DMS79 treated with DMSO at 0.1 percent for 48 hours (cell line): ENCODE data around the gene PIP5K1C.
"Not testable (repeated sequence)": the region's sequence is repeated elsewhere in the genome, so short reads cannot be mapped to it uniquely, and the experiment has no call there.

Source experiments
- DNase-seq: peaks from one replicate; lab custom pipeline; 2025; lab: John Stamatoyannopoulos, UW

The PIP5K1C gene

GRCh38 chr19:3674784-3675543, 25.3 kb downstream of the PIP5K1C start:
- DNase-seq = no peak

GRCh38 chr19:3673506-3674439, 26.5 kb downstream of the PIP5K1C start:
- no peak for DNase-seq

DNA sequence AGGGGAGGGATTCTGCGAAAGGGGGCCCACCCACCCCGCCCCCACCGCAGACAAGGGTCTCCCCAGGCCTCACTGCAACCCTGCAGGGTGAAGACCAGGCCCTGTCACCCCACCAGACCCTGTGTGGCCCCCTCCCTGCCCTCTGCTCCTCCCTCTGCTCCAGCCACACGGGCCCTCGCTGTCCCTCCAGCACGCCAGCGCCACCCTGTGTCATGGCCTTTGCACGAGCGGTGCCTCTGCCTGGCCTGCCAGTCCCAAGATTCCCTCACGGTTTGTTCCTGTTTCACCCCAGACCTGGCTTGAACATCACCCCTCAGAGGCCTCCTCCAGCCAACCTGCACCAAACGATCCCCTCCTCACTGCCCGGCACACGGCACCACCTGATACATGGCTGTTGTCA, 27.3 kb downstream of the PIP5K1C start:
- DNase-seq = no peak

DNA sequence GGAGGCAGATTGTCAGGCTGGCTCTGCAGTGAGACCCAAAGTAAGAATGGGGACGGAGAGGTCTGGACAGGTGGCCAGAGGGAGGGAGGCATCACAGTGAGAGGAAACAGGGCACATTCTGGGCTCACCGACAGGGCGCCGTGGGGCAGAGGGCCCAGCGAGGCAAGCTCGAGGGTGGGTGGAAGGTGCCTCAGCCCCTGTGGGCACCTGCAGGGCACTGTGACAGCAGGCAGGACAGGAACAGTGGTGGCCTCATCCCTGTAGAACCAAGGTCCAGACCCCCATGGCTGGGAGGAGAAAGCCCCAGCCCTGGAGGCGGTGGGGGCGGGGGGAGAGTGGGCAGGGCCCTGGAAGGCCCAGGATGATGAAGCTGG, 27.7 kb downstream of the PIP5K1C start:
- DNase-seq = no peak

- no peak for DNase-seq
Observed at GRCh38 chr19:3671680-3672574, 28.3 kb downstream of the PIP5K1C start.

DNA sequence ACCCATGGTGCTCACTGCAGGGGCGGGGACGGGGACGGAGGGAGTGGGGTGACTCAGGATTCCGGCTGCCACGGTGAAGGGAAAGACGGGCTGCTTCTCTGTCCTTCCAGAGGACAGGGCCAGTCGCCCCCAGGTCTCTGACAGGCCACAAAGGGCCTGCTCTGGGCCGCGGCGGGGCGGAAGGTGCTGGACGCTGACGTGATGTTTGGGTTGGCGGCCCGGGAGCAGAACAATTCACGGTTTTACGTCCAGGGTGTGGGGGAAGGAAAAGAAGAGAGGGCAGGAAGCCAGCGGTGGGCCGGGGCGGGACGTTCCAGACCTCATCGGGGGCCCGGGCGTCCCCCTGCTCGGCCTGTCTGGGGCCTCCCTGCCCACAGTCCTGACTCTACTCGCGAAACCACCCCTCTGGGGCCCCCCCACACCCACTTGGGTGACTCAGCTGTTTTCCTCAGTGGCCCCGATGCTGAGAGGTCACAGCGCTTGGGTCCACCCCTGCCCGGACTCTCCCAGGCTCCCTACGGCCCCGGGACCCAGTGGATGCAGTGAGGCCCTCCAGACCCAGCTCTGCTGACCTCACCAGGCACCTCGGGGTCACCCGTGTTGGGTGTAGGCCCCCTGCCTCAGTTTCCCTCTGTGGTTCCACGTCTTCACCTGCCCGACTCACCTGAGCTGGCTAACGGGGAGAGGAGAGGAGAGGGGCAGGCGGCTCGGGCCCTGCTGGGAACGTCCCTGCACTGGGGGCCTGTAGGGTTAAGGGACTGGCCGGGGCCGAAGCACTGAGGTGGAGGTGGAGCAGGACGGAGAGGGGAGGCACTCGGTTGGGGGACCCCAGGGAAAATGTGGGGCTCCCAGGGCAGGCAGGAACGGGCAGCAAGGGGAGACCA, 29.2 kb downstream of the PIP5K1C start:
- no peak for DNase-seq

DNA sequence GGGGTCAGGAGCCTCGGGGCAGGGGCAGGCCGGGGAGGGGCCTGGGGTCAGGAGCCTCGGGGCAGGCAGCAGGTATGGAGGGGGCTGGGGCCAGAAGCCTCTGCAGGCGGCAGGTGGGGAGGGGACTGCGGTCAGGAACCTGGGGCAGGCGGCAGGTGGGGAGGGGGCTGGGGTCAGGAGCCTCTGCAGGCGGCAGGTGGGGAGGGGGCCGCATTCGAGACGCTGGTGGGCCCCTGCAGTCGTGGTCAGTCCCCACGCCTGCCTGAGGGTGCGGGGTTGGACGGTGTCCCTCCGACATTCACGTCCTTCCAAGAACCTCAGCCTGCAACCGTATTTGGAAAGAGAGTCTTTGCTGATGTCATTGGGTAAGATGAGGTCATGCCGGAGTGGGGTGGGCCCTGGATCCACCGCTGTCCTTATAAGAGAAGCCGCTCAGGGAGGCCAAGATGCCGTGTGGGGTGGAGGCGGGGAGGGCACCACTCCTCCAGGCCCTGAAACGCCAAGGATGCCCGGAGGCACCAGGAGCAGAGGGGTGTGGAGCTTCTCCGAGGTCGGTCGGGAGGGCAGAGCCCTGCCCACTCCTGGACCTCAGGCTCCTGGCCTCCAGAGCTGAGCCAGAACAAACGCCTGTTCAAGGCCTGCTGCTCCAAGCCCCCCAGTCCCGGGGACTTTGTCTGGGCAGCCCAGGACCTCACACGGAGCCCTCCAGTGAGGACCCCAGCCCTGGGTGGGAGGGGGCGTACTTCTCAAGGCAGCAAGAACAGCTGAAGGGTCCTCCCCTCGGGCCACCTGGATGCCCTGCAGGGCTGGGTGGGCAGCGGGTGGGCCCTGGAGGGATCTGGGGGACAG, 30.1 kb downstream of the PIP5K1C start:
- DNase-seq = no peak

DNA sequence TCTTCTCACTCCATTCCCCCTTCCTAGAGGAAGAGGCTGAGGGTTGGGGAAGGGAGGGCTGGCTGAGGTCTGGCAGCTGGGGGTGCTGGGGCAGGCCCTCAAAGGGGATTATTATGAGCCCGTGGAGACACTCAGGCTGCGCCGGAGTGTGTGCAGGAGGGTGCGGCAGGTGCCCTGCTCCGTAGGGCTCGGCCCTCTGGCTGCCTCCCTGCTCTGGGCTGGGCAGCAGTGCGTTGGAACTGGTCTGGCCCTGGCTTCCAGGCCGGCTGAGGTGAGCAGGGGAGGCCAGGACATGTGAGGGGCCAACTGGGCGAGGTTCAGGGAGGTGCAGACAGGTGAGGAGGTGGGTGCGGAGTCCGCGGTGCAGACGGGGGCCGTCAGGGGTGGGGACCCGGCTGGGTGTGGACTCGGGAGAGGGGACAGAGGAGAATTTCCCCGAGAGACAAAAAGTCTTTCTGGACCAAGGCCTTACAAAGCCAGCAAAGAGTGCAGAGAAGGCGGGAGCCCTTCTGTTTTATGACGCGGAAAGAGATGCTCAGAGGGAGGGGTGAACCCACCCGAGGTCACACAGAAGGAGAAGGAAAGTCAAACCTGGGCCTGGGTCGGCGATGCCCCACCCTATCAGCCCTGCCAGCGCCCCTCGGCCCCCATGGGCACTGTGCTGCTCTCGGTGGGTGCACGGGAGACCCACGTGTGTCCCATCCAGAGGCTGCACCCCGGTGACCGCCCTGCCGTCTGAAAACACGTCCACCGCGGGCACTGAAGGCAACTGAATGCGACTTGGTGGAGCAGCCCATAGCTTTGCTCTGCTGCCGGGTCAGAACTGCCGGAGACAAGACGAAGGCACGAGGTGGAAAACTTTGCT, 31.0 kb downstream of the PIP5K1C start:
- no peak for DNase-seq

DNA sequence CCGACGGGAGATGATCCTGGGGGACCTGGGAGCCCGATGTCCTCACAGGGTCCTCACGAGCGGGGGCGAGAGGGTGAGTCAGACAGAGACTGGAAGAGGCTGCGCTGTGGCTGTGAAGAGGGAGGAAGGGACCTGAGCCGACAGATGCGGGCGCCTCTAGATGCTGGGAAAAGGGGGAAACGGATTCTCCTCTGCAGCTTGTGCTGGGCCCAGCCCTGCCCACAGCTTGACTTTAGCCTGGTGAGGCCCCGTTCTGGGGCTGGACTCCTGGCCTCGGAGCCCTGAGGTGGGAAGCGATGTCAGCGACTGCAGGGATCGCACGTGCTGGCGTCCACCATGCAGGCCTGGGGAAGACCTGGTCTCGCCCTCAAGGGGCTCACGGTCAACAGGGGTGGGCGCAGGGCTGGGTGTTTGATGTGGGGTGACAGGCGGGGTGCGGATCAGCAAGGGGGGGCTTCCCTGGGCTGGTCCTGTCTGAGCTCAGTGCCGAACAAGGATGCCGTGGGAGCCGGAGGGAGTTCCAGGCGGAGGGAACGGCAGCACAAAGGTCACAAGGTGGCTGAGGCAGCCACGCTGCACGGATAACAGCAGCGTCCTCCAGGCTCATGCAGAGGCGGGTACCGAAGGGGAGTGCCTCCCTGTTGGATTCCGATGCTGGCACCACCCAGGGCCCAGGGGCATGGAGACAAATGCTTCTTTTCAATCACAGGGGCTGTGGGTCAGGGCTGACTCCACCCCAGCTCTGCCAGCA, 31.8 kb downstream of the PIP5K1C start:
- DNase-seq = no peak

GRCh38 chr19:3667766-3668165, 32.5 kb downstream of the PIP5K1C start:
- no peak for DNase-seq

DNA sequence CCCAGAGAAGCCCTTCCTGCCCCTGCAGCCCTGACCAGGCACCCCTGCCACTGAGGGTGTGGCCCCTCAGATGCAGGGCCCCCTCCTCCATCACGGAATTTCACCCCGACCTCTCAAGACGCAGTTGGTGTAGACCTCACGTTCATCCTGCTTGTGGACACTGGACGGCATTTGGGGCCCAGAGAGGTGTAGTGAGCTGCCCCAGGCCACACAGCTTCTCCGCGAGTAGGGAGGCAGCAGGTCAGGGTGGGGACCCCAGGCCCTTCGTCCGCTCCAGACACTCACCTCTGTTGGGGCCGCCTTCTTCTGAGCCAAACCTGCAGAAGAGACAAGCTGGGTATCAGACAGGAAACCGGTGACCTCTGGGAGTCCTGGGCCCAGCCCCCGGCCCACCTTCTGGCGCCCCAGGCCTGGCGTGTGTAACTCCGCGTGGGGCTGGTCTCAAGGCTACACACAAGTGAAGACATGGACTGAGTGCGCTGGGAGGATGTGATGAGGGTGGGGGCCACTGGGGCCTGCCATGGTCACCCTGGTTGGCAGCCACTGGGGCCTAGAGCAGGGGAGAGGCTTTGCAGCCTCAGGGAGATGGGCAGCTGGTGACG, 33.1 kb downstream of the PIP5K1C start:
- DNase-seq = no peak

DNA sequence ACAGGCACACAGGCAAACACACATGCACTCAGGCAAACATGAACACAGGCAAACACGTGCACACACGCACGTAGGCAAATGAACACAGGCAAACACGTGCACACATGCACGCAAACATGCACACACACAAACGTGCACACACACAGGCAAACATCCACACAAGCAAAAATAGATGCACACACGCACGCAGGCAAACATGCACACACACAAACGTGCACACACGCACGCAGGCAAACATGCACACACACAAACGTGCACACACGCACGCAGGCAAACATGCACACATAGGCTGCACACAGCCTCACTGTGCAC, 33.8 kb downstream of the PIP5K1C start:
- DNase-seq = not testable (repeated sequence)

DNA sequence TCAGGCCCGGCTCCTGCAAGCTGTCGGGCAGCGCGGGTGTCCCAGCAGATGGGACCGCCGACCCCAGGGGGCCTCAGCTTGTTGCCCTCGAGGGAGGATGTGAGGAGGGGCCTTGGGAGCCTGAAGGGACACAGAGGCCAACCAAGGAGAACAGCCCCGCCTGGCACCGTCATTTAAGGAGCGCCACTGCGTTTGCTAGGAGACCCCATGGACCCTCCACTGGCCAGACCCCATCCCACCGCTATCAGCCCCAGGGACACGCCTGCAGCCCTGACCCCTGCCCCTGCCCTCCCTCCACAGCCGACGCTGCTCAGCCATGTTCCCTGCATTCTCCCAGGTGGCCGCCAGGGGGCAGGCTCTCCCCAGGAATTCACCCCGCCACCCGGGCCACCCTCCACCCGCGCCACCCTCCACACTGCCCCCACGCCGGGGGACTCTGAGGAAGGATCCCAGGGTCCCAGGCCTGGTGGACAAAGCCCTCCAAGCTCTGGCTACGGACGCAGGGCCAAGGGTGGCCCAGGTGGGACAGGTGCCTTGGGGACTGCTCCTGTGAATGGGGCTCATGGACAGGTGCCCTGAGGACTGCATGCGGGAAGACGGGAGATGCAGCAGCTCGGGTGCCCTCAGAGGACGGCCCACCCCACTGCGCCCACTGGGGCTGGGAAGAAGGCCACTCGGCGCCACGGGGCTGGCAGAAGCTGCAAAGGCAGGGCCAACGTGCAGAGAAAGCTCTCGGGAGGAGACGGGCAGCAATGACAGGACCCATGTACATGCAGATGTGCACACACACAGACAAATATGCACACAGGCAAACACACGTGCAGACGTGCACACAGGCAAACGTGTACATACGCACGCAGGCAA, 34.4 kb downstream of the PIP5K1C start:
- peak; percentile 5 for DNase-seq

DNA sequence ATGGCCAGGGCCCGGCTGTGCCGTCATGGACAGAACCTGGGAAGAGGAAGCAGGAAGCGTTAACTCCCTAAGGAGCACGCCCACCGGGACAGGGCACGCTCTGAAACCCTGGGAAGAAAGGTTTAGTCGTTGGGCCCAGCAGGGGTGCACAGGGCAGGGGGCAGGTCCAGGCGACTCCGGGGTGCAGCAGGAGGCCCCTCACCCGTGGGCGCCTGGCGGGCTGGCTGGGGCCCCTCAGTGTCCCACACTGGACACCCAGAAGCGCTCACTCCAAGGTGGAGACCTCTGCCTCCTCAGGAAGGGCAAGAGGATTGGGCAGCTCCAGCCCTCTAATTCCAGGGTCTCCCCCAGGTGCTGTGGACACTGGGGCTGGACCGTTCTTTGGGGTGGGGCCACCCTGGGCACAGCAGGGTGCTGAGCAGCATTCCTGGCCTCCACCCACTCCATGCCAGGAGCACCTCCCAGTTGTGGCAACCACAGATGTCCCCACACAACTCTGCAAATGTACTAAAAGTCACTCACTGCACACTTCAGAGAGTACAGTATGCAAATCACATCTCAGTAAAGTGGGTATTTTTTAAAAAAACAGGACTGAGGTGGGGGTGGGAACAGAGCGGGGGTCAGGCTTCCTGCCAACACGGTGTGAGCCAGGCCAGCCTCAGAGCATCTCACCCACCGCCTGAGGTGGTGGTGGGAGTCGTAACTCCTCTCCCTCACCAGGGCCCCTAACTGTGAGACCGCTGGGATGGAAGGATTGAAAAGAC, 35.2 kb downstream of the PIP5K1C start:
- no peak for DNase-seq

DNA sequence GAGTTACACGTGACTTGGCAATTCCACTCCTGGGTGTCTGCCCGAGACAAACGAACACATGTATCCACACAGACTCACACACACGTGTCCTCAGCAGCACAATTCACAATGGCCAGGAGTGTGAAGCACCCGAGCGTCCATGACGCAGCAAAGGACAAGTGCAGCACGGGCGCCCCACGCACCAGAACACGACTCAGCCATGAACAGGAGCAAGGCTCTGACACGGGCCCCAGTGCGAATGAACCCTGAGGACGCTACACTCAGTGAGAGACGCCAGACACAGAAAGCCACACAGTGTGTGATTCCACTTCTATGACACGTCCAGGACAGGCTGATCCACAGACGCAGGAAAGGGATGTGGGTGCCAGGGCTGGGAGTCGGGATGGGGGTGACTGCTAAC, 36.4 kb downstream of the PIP5K1C start:
- no peak for DNase-seq
